ENCODE data around the gene CLIC4. TPM values are rescaled to one million over a fixed set of nuclear protein-coding genes. Genes with fewer than 3 reads are reported as not detected.
"Not testable (repeated sequence)": the region's sequence is repeated elsewhere in the genome, so short reads cannot be mapped to it uniquely, and the experiment has no call there.

Gene CLIC4
- total and polyA plus RNA-seq, 4 donors, result 15.0 to 40.7 (median 28.4) TPM

GRCh38 chr1:24696756-24697330 lies 48.4 kb upstream of the CLIC4 start:
- TF ChIP-seq ZBTB33 (IDR thresholded peaks at IDR 0.05), result no peak
- no peak for TF ChIP-seq CTCF (IDR thresholded peaks at IDR 0.05; ENCODE audit: low read depth, low read length, missing input control)
- no peak for TF ChIP-seq YY1 (IDR thresholded peaks at IDR 0.05)
- no peak for TF ChIP-seq REST (IDR thresholded peaks at IDR 0.05)
- TF ChIP-seq JUND (IDR thresholded peaks at IDR 0.05), result no peak
- no peak for TF ChIP-seq TAF1 (conservative IDR thresholded peaks at IDR 0.05)
- Histone ChIP-seq H3K27me3 (ENCODE audit: control insufficient read depth in 4 of 4, insufficient read depth in 4 of 4, low read length in 3 of 4) (no peaks in the 10 kb centered on the region), H3K9me3 (ENCODE audit: control insufficient read depth in 4 of 4, low read length in 3 of 4) (no peaks in the 10 kb centered on the region), H3K36me3 (ENCODE audit: control insufficient read depth in 4 of 4, insufficient read depth in 3 of 4, low read depth in 1 of 4, low read length in 3 of 4) (no peaks in the 10 kb centered on the region), H3K4me1 (ENCODE audit: control insufficient read depth in 4 of 4, insufficient read depth in 4 of 4, low read length in 3 of 4) (no peaks in the 10 kb centered on the region), H3K9ac (ENCODE audit: low read depth in 1 of 2, low read length in 2 of 2) (no peak overlapping the region), H3K4me3 (ENCODE audit: low read depth in 1 of 3, low read length in 3 of 3) (no peak overlapping the region), H3K27ac (ENCODE audit: low read depth in 1 of 2, low read length in 2 of 2) (no peak overlapping the region)
- DNase-seq (ENCODE audit: low spot score), result no peak
- 92% methylated on average over 15 of the region's 15 CpGs for WGBS

GRCh38 chr1:24697453-24698001 lies 47.7 kb upstream of the CLIC4 start:
- not testable (repeated sequence) for H3K27me3 ChIP-seq (ENCODE audit: control insufficient read depth in 4 of 4, insufficient read depth in 4 of 4, low read length in 3 of 4); DNase-seq (ENCODE audit: low spot score); H3K9me3 ChIP-seq (ENCODE audit: control insufficient read depth in 4 of 4, low read length in 3 of 4); H3K4me3 ChIP-seq (ENCODE audit: low read depth in 1 of 3, low read length in 3 of 3); H3K9ac ChIP-seq (ENCODE audit: low read depth in 1 of 2, low read length in 2 of 2); H3K27ac ChIP-seq (ENCODE audit: low read depth in 1 of 2, low read length in 2 of 2); H3K36me3 ChIP-seq (ENCODE audit: control insufficient read depth in 4 of 4, insufficient read depth in 3 of 4, low read depth in 1 of 4, low read length in 3 of 4); H3K4me1 ChIP-seq (ENCODE audit: control insufficient read depth in 4 of 4, insufficient read depth in 4 of 4, low read length in 3 of 4)
- WGBS, result 97% methylated on average over 7 of the region's 7 CpGs

GRCh38 chr1:24698326-24698725 lies 46.9 kb upstream of the CLIC4 start:
- WGBS, result 82% methylated on average over 8 of the region's 8 CpGs

More at GRCh38 chr1:24698326-24698725, 46.9 kb upstream of the CLIC4 start:
- not testable (repeated sequence) for DNase-seq (ENCODE audit: low spot score); H3K9ac ChIP-seq (ENCODE audit: low read depth in 1 of 2, low read length in 2 of 2); H3K27ac ChIP-seq (ENCODE audit: low read depth in 1 of 2, low read length in 2 of 2); H3K4me3 ChIP-seq (ENCODE audit: low read depth in 1 of 3, low read length in 3 of 3); H3K9me3 ChIP-seq (ENCODE audit: control insufficient read depth in 4 of 4, low read length in 3 of 4); H3K4me1 ChIP-seq (ENCODE audit: control insufficient read depth in 4 of 4, insufficient read depth in 4 of 4, low read length in 3 of 4); H3K36me3 ChIP-seq (ENCODE audit: control insufficient read depth in 4 of 4, insufficient read depth in 3 of 4, low read depth in 1 of 4, low read length in 3 of 4); H3K27me3 ChIP-seq (ENCODE audit: control insufficient read depth in 4 of 4, insufficient read depth in 4 of 4, low read length in 3 of 4)
